HG03342 (cell line): ENCODE results near the gene CABP4.
A peak's percentile ranks its signal among the peaks of the same experiment; 100 is the strongest.
"Not testable (repeated sequence)": the region's sequence is repeated elsewhere in the genome, so short reads cannot be mapped to it uniquely, and the experiment has no call there.

ENCODE experiments used
- ATAC-seq: cut with Tn5 transposase; IDR thresholded peaks from one replicate; pipeline ENCODE4 v1.9.1; 2021; ENCODE audit warnings: mild to moderate bottlenecking, moderate library complexity; ENCODE audit not compliant: unreplicated experiment

CABP4 gene

GRCh38 chr11:67452141-67452952 lies 2.8 kb upstream of the CABP4 start, which contains the start of gene GPR152:
Gene GPR152, minus strand, starts transcription at chr11:67452729. Its CDS starts 5 bp downstream, at chr11:67452724.
- no peak for ATAC-seq

GRCh38 chr11:67453816-67454732 lies 1.1 kb upstream of the CABP4 start:
- no peak for ATAC-seq

- no peak for ATAC-seq
These were observed 1.0 kb downstream of the CABP4 start for GRCh38 chr11:67456068-67456705.

GRCh38 chr11:67457453-67457852 lies 2.3 kb downstream of the CABP4 start:
- ATAC-seq, result no peak

- no peak for ATAC-seq
These were observed 3.1 kb downstream of the CABP4 start for GRCh38 chr11:67458266-67458665.

GRCh38 chr11:67463186-67463585 lies 8.0 kb downstream of the CABP4 start:
- no peak for ATAC-seq

GRCh38 chr11:67463680-67464410 lies 8.7 kb downstream of the CABP4 start:
- no peak for ATAC-seq

GRCh38 chr11:67464411-67465188 lies 9.4 kb downstream of the CABP4 start:
- peak; percentile 47 for ATAC-seq

- no peak for ATAC-seq
These were observed 10.0 kb downstream of the CABP4 start for GRCh38 chr11:67465189-67465510.

- not testable (repeated sequence) for ATAC-seq
These were observed 10.4 kb downstream of the CABP4 start for GRCh38 chr11:67465530-67465929.

GRCh38 chr11:67466367-67466766 lies 11.2 kb downstream of the CABP4 start:
- no peak for ATAC-seq

GRCh38 chr11:67466962-67467771 lies 12.0 kb downstream of the CABP4 start:
- no peak for ATAC-seq

- no peak for ATAC-seq
These were observed 12.9 kb downstream of the CABP4 start for GRCh38 chr11:67468056-67468455.

- ATAC-seq, result no peak
These were observed 13.3 kb downstream of the CABP4 start for GRCh38 chr11:67468456-67468758.

- ATAC-seq, result peak; percentile 54
These were observed 13.8 kb downstream of the CABP4 start, which contains the start of gene TMEM134 for GRCh38 chr11:67468759-67469507. Gene TMEM134, minus strand, starts transcription at chr11:67469251. Its CDS starts 59 bp downstream, at chr11:67469192.

- ATAC-seq, result no peak
These were observed 14.3 kb downstream of the CABP4 start for GRCh38 chr11:67469508-67469811.

GRCh38 chr11:67470337-67471002 lies 15.3 kb downstream of the CABP4 start:
- no peak for ATAC-seq

- no peak for ATAC-seq
These were observed 17.7 kb downstream of the CABP4 start for GRCh38 chr11:67472882-67473281.
